ACC112 (cell line): ENCODE measurements around the gene GRIPAP1.
A peak's percentile ranks its signal among the peaks of the same experiment; 100 is the strongest.

Experiments used
- H2AFZ ChIP-seq: fragments of 200-600 bp; sonication (generic); one replicate; pipeline ENCODE4 v1.6.0; 2017; ENCODE audit warnings: antibody characterized with exemption, low read length; ENCODE audit not compliant: unreplicated experiment
- H3K27ac ChIP-seq: fragments of 200-600 bp; sonication (generic); 2 replicates; pipeline ENCODE4 v1.5.1; 2014; ENCODE audit warnings: low read depth, mild to moderate bottlenecking, antibody characterized with exemption, low read length, moderate library complexity
- H3K27me3 ChIP-seq: fragments of 200-600 bp; sonication (generic); 2 replicates; pipeline ENCODE4 v1.6.1; 2014; ENCODE audit warnings: mild to moderate bottlenecking, antibody characterized with exemption, low read length, moderate library complexity, mixed read lengths; ENCODE audit not compliant: insufficient read depth
- H3K36me3 ChIP-seq: fragments of 200-600 bp; sonication (generic); 2 replicates; pipeline ENCODE4 v1.6.1; 2016; ENCODE audit warnings: mild to moderate bottlenecking, antibody characterized with exemption, low read length, moderate library complexity, mixed read lengths; ENCODE audit not compliant: insufficient read depth
- H3K4me1 ChIP-seq: fragments of 200-600 bp; sonication (generic); one replicate; pipeline ENCODE4 v1.6.1; 2016; ENCODE audit warnings: low read length, mixed read lengths; ENCODE audit not compliant: insufficient read depth, unreplicated experiment, control insufficient read depth
- H3K4me3 ChIP-seq: fragments of 200-600 bp; sonication (generic); 2 replicates; pipeline ENCODE4 v1.5.1; 2014; ENCODE audit warnings: mild to moderate bottlenecking, low read depth, low read length
- H3K79me2 ChIP-seq: fragments of 200-600 bp; sonication (generic); one replicate; pipeline ENCODE4 v1.6.0; 2016; ENCODE audit warnings: low read length; ENCODE audit not compliant: control insufficient read depth, unreplicated experiment, insufficient read depth

The GRIPAP1 gene

GRCh38 chrX:48972220-48973164 lies 29.6 kb downstream of the GRIPAP1 start:
- H3K4me1 ChIP-seq, result peaks cover 19% of the 10 kb centered on the region
- H3K36me3 ChIP-seq, result no peaks in the 10 kb centered on the region
- no peaks in the 10 kb centered on the region for H3K27me3 ChIP-seq
- no peaks in the 10 kb centered on the region for H3K79me2 ChIP-seq
- no peak overlapping the region for H2AFZ ChIP-seq
- H3K4me3 ChIP-seq, result peak overlapping the region; percentile 75
- 0 out of 2 replicates have a peak overlapping the region, but pooled peaks have one; percentile 23 for H3K27ac ChIP-seq

GRCh38 chrX:48971249-48972219 lies 30.5 kb downstream of the GRIPAP1 start, which contains the start of gene KCND1:
Gene KCND1, minus strand, starts transcription at chrX:48971844. Its CDS starts 1,573 bp downstream, at chrX:48970271.
- Histone ChIP-seq H3K4me1 (peaks cover 26% of the 10 kb centered on the region), H3K27me3 (no peaks in the 10 kb centered on the region), H3K27ac (0 out of 2 replicates have a peak within 1 kb of the TSS, but pooled peaks have one; percentile 23), H3K4me3 (peak within 1 kb of the TSS; percentile 75), H3K36me3 (no peaks in the 10 kb centered on the region), H3K79me2 (no peaks in the 10 kb centered on the region), H2AFZ (peak within 1 kb of the TSS; percentile 50)

DNA sequence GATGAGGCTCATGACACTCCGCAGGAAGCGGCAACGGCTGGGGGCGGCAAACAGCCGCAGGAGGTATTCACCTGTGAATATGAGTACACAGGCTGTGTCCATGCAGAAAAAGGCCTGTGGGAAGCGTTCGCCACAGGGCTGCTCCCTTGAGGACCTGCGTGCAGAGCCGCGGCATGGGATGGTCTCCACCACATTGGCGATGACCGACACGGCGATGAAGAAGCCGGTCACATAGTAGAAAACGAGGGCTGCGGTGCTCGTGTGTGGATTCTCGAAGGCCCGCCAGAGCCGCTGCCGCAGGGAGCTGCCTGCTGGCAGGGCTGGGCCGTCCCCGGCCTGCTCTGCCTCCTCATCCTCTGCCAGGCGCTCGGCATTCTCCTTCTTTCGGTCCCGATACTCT lies 32.6 kb downstream of the GRIPAP1 start:
- Histone ChIP-seq H3K27me3 (no peaks in the 10 kb centered on the region), H3K4me1 (peaks cover 26% of the 10 kb centered on the region), H2AFZ (no peak overlapping the region), H3K27ac (no peak overlapping the region), H3K4me3 (no peak overlapping the region), H3K36me3 (no peaks in the 10 kb centered on the region), H3K79me2 (no peaks in the 10 kb centered on the region)

DNA sequence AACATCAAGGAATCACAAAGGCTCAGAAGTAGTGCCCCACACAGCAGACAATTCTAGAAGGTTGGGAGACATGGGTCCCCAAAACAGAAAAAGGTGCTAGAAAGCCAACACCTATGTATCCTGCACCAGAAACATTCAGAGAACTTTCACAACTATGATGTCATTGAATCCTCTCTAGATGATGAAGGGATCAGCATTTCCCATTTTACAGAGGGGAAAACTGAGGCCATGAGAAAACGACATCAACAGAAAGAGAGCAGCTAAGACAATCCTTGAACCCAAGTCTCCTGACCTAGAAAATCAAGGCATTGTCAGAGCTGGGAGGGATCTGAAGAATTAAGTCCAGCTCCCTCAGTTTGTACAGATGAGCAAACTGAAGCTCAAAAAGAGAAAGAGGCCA lies 33.7 kb downstream of the GRIPAP1 start:
- peaks cover 26% of the 10 kb centered on the region for H3K4me1 ChIP-seq
- H3K27ac ChIP-seq, result no peak overlapping the region
- H3K79me2 ChIP-seq, result no peaks in the 10 kb centered on the region
- no peaks in the 10 kb centered on the region for H3K36me3 ChIP-seq
- no peak overlapping the region for H2AFZ ChIP-seq
- H3K4me3 ChIP-seq, result no peak overlapping the region
- no peaks in the 10 kb centered on the region for H3K27me3 ChIP-seq

DNA sequence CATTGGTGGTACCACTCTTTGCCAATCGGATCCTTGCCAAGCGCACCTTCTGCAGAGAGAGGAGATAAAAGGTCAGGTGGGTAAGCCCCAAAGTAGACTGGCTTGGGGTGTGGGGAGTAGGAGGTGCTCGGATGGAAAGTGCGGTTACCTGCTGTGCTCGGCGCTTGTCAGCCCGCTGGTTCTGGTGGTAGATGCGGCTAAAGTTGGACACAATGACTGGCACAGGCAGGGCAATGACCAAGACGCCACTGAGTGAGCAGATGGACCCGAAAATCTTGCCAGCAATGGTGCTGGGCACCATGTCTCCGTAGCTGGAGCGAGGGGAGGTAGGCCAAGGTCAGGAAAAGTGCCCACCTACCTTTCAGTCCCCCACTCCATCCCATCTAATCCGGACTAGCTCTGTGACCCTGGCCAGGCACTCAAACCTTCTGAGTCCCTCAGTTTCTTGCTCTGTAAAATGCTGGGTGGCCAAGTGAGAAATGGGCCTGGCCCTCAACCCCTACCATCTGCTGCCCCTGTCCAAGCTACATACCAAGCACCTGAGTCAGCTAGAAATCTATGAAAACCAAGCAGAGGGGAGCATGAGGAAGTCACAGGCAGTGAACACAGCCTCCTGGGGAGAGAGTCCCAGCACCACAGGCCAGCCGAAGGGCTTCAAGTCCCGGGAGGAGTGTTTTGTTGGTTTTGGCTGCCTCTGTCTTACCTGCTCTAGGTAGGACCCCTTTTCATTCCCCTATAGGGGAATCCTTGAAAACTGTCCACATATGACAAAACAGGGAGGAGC lies 35.1 kb downstream of the GRIPAP1 start:
- Histone ChIP-seq H2AFZ (no peak overlapping the region), H3K4me1 (peaks cover 17% of the 10 kb centered on the region), H3K79me2 (no peaks in the 10 kb centered on the region), H3K27me3 (no peaks in the 10 kb centered on the region), H3K27ac (peak overlapping the region; percentile 53), H3K4me3 (no peak overlapping the region; the same call in 1 of the 2 replicates), H3K36me3 (no peaks in the 10 kb centered on the region)

GRCh38 chrX:48965959-48966358 lies 36.1 kb downstream of the GRIPAP1 start:
- H3K27me3 ChIP-seq, result no peaks in the 10 kb centered on the region
- no peaks in the 10 kb centered on the region for H3K36me3 ChIP-seq
- H3K79me2 ChIP-seq, result no peaks in the 10 kb centered on the region
- no peak overlapping the region for H3K4me3 ChIP-seq
- no peak overlapping the region for H3K27ac ChIP-seq
- peaks cover 13% of the 10 kb centered on the region for H3K4me1 ChIP-seq
- no peak overlapping the region for H2AFZ ChIP-seq

- Histone ChIP-seq H3K79me2 (peaks cover 6% of the 10 kb centered on the region), H2AFZ (no peak overlapping the region), H3K27me3 (no peaks in the 10 kb centered on the region), H3K36me3 (no peaks in the 10 kb centered on the region), H3K4me3 (no peak overlapping the region), H3K27ac (no peak overlapping the region), H3K4me1 (peaks cover 4% of the 10 kb centered on the region)
Measured at GRCh38 chrX:48961585-48962091, 40.4 kb downstream of the GRIPAP1 start.

GRCh38 chrX:48960291-48960690 lies 41.8 kb downstream of the GRIPAP1 start:
- H2AFZ ChIP-seq, result no peak overlapping the region
- H3K27me3 ChIP-seq, result no peaks in the 10 kb centered on the region
- H3K4me3 ChIP-seq, result no peak overlapping the region
- no peaks in the 10 kb centered on the region for H3K36me3 ChIP-seq
- peaks cover 20% of the 10 kb centered on the region for H3K79me2 ChIP-seq
- H3K4me1 ChIP-seq, result peaks cover 12% of the 10 kb centered on the region
- H3K27ac ChIP-seq, result no peak overlapping the region

DNA sequence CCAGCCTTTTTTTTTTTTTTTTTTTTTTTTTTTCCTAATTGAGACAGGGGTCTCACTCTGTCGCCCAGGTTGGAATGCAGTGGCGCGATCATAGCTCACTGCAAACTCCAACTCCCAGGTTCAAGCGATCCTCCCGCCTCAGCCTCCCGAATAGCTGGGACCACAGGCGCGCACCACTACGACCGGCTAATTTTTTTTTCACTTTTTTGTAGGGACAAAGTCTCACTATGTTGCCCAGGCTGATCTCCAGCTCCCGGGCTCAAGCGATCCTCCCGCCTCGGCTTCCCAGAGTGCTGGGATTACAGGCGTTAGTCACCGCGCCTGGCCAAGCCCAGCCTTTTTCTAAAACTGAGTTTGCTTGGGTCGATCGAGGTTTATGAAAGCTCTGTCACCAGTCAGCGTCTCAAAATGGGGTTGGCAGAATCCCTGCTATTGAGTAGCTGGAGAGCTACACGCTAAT lies 43.4 kb downstream of the GRIPAP1 start:
- Histone ChIP-seq H3K79me2 (peaks cover 27% of the 10 kb centered on the region), H3K27ac (peak overlapping the region; percentile 100), H3K4me1 (peaks cover 12% of the 10 kb centered on the region), H3K36me3 (no peaks in the 10 kb centered on the region), H3K27me3 (no peaks in the 10 kb centered on the region), H3K4me3 (peak overlapping the region; percentile 94), H2AFZ (no peak overlapping the region)
